Measurements from ENCODE around the gene NUDT10. TPM values are rescaled to one million over a fixed set of nuclear protein-coding genes. Genes with fewer than 3 reads are reported as not detected.
"Not testable (repeated sequence)": the region's sequence is repeated elsewhere in the genome, so short reads cannot be mapped to it uniquely, and the experiment has no call there.

NUDT10 gene
- total and polyA plus RNA-seq, 2 donors (not counting 1 experiment from before 2014, with no cell fraction given), result 0.28 to 1.8 TPM

DNA sequence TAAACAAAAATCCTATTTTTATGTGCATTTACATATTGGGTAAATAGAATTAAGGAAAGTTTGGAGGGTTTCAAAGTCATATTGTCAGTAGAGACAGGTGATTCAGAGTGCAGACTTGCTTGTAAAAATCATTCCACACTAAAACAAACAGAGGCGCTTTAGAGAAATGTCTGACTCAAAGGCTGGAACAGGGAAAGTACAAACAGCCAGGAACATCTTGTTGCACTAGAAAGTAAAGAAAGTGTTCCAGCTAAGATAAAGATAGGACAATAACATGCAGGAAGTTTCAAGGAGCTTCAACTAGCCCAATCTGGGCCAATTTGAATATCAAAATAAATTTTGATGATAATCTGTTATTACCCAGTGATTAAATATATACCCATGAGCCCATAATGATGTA lies 16.4 kb upstream of the NUDT10 start:
- Histone ChIP-seq H3K4me1 (ENCODE audit: control insufficient read depth, extremely low read depth, insufficient read depth, low read length) (no peaks in the 10 kb centered on the region), H3K9me3 (ENCODE audit: control insufficient read depth, insufficient read depth, low read depth, low read length) (no peaks in the 10 kb centered on the region), H3K36me3 (ENCODE audit: control insufficient read depth, insufficient read depth, low read length) (no peaks in the 10 kb centered on the region), H4K20me1 (ENCODE audit: control insufficient read depth, extremely low read depth, insufficient read depth, low read length) (no peaks in the 10 kb centered on the region), H2AFZ (ENCODE audit: low read length) (no peak overlapping the region), H3K79me2 (ENCODE audit: control insufficient read depth, insufficient read depth, low read length) (no peaks in the 10 kb centered on the region), H3K27me3 (ENCODE audit: control insufficient read depth, insufficient read depth, low read length) (no peaks in the 10 kb centered on the region), H3K9ac (ENCODE audit: insufficient read depth, low read length) (no peak overlapping the region), H3K27ac (ENCODE audit: insufficient read depth, low read length) (no peak overlapping the region), H3K4me2 (ENCODE audit: extremely low read depth, insufficient read depth, low read length) (no peak overlapping the region), H3K4me3 (replicated peaks in 1 of 4; ENCODE audit: control extremely low read depth in 1 of 4, insufficient read depth in 1 of 4, low read depth in 3 of 4, low read length in 4 of 4) (no peak overlapping the region)
- DNase-seq (ENCODE audit: low read depth in 2 of 2), result no peak
- TF ChIP-seq, protein P1, sequence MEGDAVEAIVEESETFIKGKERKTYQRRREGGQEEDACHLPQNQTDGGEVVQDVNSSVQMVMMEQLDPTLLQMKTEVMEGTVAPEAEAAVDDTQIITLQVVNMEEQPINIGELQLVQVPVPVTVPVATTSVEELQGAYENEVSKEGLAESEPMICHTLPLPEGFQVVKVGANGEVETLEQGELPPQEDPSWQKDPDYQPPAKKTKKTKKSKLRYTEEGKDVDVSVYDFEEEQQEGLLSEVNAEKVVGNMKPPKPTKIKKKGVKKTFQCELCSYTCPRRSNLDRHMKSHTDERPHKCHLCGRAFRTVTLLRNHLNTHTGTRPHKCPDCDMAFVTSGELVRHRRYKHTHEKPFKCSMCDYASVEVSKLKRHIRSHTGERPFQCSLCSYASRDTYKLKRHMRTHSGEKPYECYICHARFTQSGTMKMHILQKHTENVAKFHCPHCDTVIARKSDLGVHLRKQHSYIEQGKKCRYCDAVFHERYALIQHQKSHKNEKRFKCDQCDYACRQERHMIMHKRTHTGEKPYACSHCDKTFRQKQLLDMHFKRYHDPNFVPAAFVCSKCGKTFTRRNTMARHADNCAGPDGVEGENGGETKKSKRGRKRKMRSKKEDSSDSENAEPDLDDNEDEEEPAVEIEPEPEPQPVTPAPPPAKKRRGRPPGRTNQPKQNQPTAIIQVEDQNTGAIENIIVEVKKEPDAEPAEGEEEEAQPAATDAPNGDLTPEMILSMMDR (conservative IDR thresholded peaks at IDR 0.05 in 1 of 2, IDR thresholded peaks at IDR 0.05 in 1 of 2; ENCODE audit: low read depth in 1 of 2, low read length in 2 of 2), result no peak
- no peak for TF ChIP-seq EZH2 (IDR thresholded peaks at IDR 0.05; ENCODE audit: low read length, missing control alignments)

DNA sequence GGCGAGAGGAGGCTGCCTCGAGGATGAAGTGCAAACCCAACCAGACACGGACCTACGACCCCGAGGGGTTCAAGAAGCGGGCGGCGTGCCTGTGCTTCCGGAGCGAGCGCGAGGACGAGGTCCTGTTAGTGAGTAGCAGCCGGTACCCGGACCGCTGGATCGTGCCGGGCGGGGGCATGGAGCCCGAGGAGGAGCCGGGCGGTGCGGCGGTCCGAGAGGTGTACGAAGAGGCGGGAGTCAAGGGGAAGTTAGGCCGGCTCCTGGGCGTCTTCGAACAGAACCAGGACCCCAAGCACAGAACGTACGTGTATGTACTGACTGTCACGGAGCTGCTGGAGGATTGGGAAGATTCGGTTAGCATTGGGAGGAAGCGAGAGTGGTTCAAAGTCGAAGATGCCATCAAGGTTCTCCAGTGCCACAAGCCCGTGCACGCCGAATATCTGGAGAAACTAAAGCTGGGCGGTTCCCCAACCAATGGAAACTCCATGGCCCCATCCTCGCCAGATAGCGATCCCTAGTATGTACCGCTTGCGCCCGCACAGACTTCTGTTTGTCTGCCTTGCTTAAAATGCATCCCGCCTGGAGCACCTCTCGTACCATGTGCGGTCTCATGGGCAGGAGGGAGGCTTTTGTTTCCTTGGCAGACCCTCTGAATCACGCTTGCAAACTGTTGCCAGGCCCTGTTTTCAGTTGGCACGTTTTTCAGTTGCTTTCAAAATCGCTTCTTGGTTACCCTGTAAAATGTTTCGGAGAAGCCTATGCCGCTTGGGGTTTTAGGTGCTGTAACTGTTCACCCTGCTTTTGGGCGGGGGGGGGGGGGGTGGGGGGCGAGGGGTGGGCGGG lies 542 bp downstream of the NUDT10 start:
- not testable (repeated sequence) for H3K36me3 ChIP-seq (ENCODE audit: control insufficient read depth, insufficient read depth, low read length); H3K27ac ChIP-seq (ENCODE audit: insufficient read depth, low read length); H3K9ac ChIP-seq (ENCODE audit: insufficient read depth, low read length); H3K4me1 ChIP-seq (ENCODE audit: control insufficient read depth, extremely low read depth, insufficient read depth, low read length); H3K79me2 ChIP-seq (ENCODE audit: control insufficient read depth, insufficient read depth, low read length); H3K9me3 ChIP-seq (ENCODE audit: control insufficient read depth, insufficient read depth, low read depth, low read length); H3K27me3 ChIP-seq (ENCODE audit: control insufficient read depth, insufficient read depth, low read length); H4K20me1 ChIP-seq (ENCODE audit: control insufficient read depth, extremely low read depth, insufficient read depth, low read length)
- peak; percentile 0 to 6 for DNase-seq (ENCODE audit: low read depth in 2 of 2)
- Histone ChIP-seq H2AFZ (ENCODE audit: low read length) (peak overlapping the region; percentile 35), H3K4me2 (ENCODE audit: extremely low read depth, insufficient read depth, low read length) (peak overlapping the region; percentile 32), H3K4me3 (replicated peaks in 1 of 4; ENCODE audit: control extremely low read depth in 1 of 4, insufficient read depth in 1 of 4, low read depth in 3 of 4, low read length in 4 of 4) (peak overlapping the region; percentile 29 to 52 (median 44))

DNA sequence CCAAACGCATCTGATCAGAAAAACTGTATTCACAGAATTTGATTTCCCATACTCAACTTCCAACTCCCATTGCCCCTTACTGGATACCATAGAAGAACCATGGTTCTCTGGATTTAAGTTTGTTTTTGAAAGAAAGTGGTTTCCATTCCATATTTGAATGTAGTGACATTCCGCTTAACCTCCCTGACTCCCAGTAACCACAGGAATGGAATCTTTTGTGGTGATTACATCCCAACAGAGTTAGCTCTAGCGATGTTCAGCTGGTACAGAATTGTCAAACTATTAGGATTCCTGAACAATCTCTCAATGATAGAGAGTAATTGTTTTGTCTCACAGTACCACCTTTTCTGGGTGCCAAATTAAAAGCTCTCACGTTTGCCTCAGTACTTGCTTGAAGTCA lies 1.7 kb downstream of the NUDT10 start:
- H2AFZ ChIP-seq (ENCODE audit: low read length), result no peak overlapping the region
- peak; percentile 3 to 53 for DNase-seq (ENCODE audit: low read depth in 2 of 2)
- H3K36me3 ChIP-seq (ENCODE audit: control insufficient read depth, insufficient read depth, low read length), result no peaks in the 10 kb centered on the region
- H3K4me2 ChIP-seq (ENCODE audit: extremely low read depth, insufficient read depth, low read length), result no peak overlapping the region
- H3K4me1 ChIP-seq (ENCODE audit: control insufficient read depth, extremely low read depth, insufficient read depth, low read length), result no peaks in the 10 kb centered on the region
- H3K79me2 ChIP-seq (ENCODE audit: control insufficient read depth, insufficient read depth, low read length), result no peaks in the 10 kb centered on the region
- H3K27me3 ChIP-seq (ENCODE audit: control insufficient read depth, insufficient read depth, low read length), result no peaks in the 10 kb centered on the region
- H4K20me1 ChIP-seq (ENCODE audit: control insufficient read depth, extremely low read depth, insufficient read depth, low read length), result no peaks in the 10 kb centered on the region
- H3K9me3 ChIP-seq (ENCODE audit: control insufficient read depth, insufficient read depth, low read depth, low read length), result no peaks in the 10 kb centered on the region
- no peak overlapping the region for H3K27ac ChIP-seq (ENCODE audit: insufficient read depth, low read length)
- no peak overlapping the region for H3K9ac ChIP-seq (ENCODE audit: insufficient read depth, low read length)
- TF ChIP-seq EZH2 (IDR thresholded peaks at IDR 0.05; ENCODE audit: low read length, missing control alignments), result no peak
- TF ChIP-seq, protein P1 (conservative IDR thresholded peaks at IDR 0.05 in 1 of 2, IDR thresholded peaks at IDR 0.05 in 1 of 2; ENCODE audit: low read depth in 1 of 2, low read length in 2 of 2), result no peak
- H3K4me3 ChIP-seq (replicated peaks in 1 of 4; ENCODE audit: control extremely low read depth in 1 of 4, insufficient read depth in 1 of 4, low read depth in 3 of 4, low read length in 4 of 4), result no peak overlapping the region
